HG03354 (cell line): ENCODE results near the gene SFXN2.
"Not testable (repeated sequence)": the region's sequence is repeated elsewhere in the genome, so short reads cannot be mapped to it uniquely, and the experiment has no call there.

Source experiments
- ATAC-seq: cut with Tn5 transposase; IDR thresholded peaks from one replicate; pipeline ENCODE4 v1.9.1; 2021; ENCODE audit warnings: mild to moderate bottlenecking; ENCODE audit not compliant: unreplicated experiment, poor library complexity, severe bottlenecking

SFXN2 gene

GRCh38 chr10:102744374-102745051, 30.1 kb downstream of the SFXN2 start:
- ATAC-seq: peak; percentile 2

GRCh38 chr10:102745157-102745556, 30.7 kb downstream of the SFXN2 start:
- no peak for ATAC-seq

- ATAC-seq: no peak
Observed at GRCh38 chr10:102752266-102752930, 38.0 kb downstream of the SFXN2 start.

GRCh38 chr10:102752934-102753664, 38.7 kb downstream of the SFXN2 start:
- ATAC-seq: peak; percentile 46

GRCh38 chr10:102753718-102754117, 39.3 kb downstream of the SFXN2 start:
- ATAC-seq: no peak

GRCh38 chr10:102757323-102757722, 42.9 kb downstream of the SFXN2 start:
- ATAC-seq: no peak

GRCh38 chr10:102758240-102758932, 44.0 kb downstream of the SFXN2 start:
- ATAC-seq: no peak

GRCh38 chr10:102758933-102759262, 44.5 kb downstream of the SFXN2 start:
- not testable (repeated sequence) for ATAC-seq

GRCh38 chr10:102759497-102760210, 45.2 kb downstream of the SFXN2 start:
- no peak for ATAC-seq

GRCh38 chr10:102761981-102762380, 47.5 kb downstream of the SFXN2 start:
- no peak for ATAC-seq

GRCh38 chr10:102762401-102763015, 48.1 kb downstream of the SFXN2 start:
- no peak for ATAC-seq

- ATAC-seq: no peak
Observed at GRCh38 chr10:102763037-102763607, 48.7 kb downstream of the SFXN2 start.

GRCh38 chr10:102764470-102765161, 50.2 kb downstream of the SFXN2 start:
- ATAC-seq: no peak

- ATAC-seq: no peak
Observed at GRCh38 chr10:102765336-102765735, 50.9 kb downstream of the SFXN2 start.

- ATAC-seq: no peak
Observed at GRCh38 chr10:102767428-102768160, 53.2 kb downstream of the SFXN2 start.

GRCh38 chr10:102769375-102770107, 55.1 kb downstream of the SFXN2 start:
- no peak for ATAC-seq

GRCh38 chr10:102770108-102770482, 55.7 kb downstream of the SFXN2 start:
- no peak for ATAC-seq
